IMR-90 (cell line): ENCODE data around the gene DPEP3. TPM values are rescaled to one million over a fixed set of nuclear protein-coding genes. Genes with fewer than 3 reads are reported as not detected.
A peak's percentile ranks its signal among the peaks of the same experiment; 100 is the strongest.

Experiments used
- ATAC-seq: fragments of 200-7000 bp; cut with Tn5 transposase; 2 replicates; pipeline ENCODE4 v1.9.1; 2020; ENCODE audit warnings: low read depth, mild to moderate bottlenecking, moderate library complexity
- BruUV-seq: library from RNA; stranded (reverse); fragments of 400-500 nt; replicated peaks from 2 replicates; lab custom pipeline; 2021; lab: Mats Ljungman, UMichigan
- CTCF ChIA-PET: fragments of 300-600 bp; formaldehyde crosslinking; extraction: SDS; loops from one replicate; lab custom pipeline; 2021; ENCODE audit warnings: antibody characterized with exemption; lab: Yijun Ruan, JAX
- POLR2A ChIA-PET: fragments of 300-600 bp; sonication (Branson Sonifier 250); formaldehyde crosslinking; loops from one replicate; lab custom pipeline; 2022; ENCODE audit warnings: antibody characterized with exemption; ENCODE audit not compliant: unreplicated experiment; lab: Charles Lee
- DNase-seq: peaks from one replicate; pipeline ENCODE4 v3.0.0; 2013
- H2AFZ ChIP-seq: replicated peaks from 2 replicates; pipeline ENCODE3; 2013; ENCODE audit warnings: low read length, mild to moderate bottlenecking; ENCODE audit not compliant: poor library complexity
- H2AK5ac ChIP-seq: 2 replicates; pipeline ENCODE4 v1.6.1; 2013; ENCODE audit warnings: low read depth, low read length, inconsistent platforms
- H2AK9ac ChIP-seq: replicated peaks from 2 replicates; pipeline ENCODE3; 2013; ENCODE audit warnings: mild to moderate bottlenecking, low read depth, low read length, moderate library complexity; ENCODE audit not compliant: poor library complexity
- H2BK120ac ChIP-seq: 2 replicates; pipeline ENCODE4 v1.6.1; 2013; ENCODE audit warnings: low read depth, low read length, inconsistent platforms
- H2BK15ac ChIP-seq: 3 replicates; pipeline ENCODE4 v1.6.1; 2013; ENCODE audit warnings: low read depth, low read length, inconsistent platforms
- H2BK20ac ChIP-seq: 2 replicates; pipeline ENCODE4 v1.6.1; 2013; ENCODE audit warnings: low read depth, mild to moderate bottlenecking, inconsistent platforms, low read length, moderate library complexity
- H2BK5ac ChIP-seq: 2 replicates; pipeline ENCODE4 v1.6.1; 2013; ENCODE audit warnings: mild to moderate bottlenecking, low read depth, low read length, inconsistent platforms; ENCODE audit not compliant: poor library complexity, severe bottlenecking
- H3K14ac ChIP-seq: replicated peaks from 2 replicates; pipeline ENCODE4 v1.6.1; 2013; ENCODE audit warnings: low read depth, low read length, inconsistent platforms
- H3K18ac ChIP-seq: 2 replicates; pipeline ENCODE4 v1.6.1; 2013; ENCODE audit warnings: low read depth, low read length, control low read depth
- H3K23ac ChIP-seq: 2 replicates; pipeline ENCODE4 v1.6.1; 2013; ENCODE audit warnings: low read depth, low read length, inconsistent platforms
- H3K27ac ChIP-seq: 2 replicates; pipeline ENCODE4 v1.5.1; 2013; ENCODE audit warnings: mild to moderate bottlenecking, control low read depth, low read length; ENCODE audit not compliant: insufficient read depth
- H3K27me3 ChIP-seq: 2 replicates; pipeline ENCODE4 v1.6.1; 2013; ENCODE audit warnings: low read length; ENCODE audit not compliant: control insufficient read depth, insufficient read depth
- H3K36me3 ChIP-seq: 2 replicates; pipeline ENCODE4 v1.6.1; 2013; ENCODE audit warnings: low read length, mixed read lengths; ENCODE audit not compliant: control insufficient read depth, insufficient read depth
- H3K4ac ChIP-seq: 2 replicates; pipeline ENCODE4 v1.6.1; 2013; ENCODE audit warnings: low read depth, low read length, inconsistent platforms
- H3K4me1 ChIP-seq: 2 replicates; pipeline ENCODE4 v1.6.1; 2013; ENCODE audit warnings: low read length, mixed read lengths; ENCODE audit not compliant: control insufficient read depth, insufficient read depth
- H3K4me2 ChIP-seq: 2 replicates; pipeline ENCODE4 v1.6.1; 2013; ENCODE audit warnings: low read depth, mild to moderate bottlenecking, control low read depth, low read length, moderate library complexity
- H3K4me3 ChIP-seq: 2 replicates; pipeline ENCODE4 v1.5.1; 2013; ENCODE audit warnings: low read depth, mild to moderate bottlenecking, control low read depth, low read length, moderate library complexity; ENCODE audit not compliant: insufficient read depth
- H3K56ac ChIP-seq: 2 replicates; pipeline ENCODE4 v1.6.1; 2013; ENCODE audit warnings: low read length, inconsistent platforms; ENCODE audit not compliant: insufficient read depth; ENCODE audit errors: extremely low read depth
- H3K79me1 ChIP-seq, 2 experiments: 2 replicates each; pipeline ENCODE4 v1.6.1; 2013; ENCODE audit warnings: low read length in 2 of 2, inconsistent platforms in 1 of 2, low read depth in 1 of 2
- H3K9ac ChIP-seq: 2 replicates; pipeline ENCODE4 v1.6.1; 2013; ENCODE audit warnings: low read depth, low read length, control low read depth
- H3K9me1 ChIP-seq: 2 replicates; pipeline ENCODE4 v1.6.1; 2013; ENCODE audit warnings: low read length, inconsistent platforms; ENCODE audit not compliant: insufficient read depth
- H3K9me3 ChIP-seq: 2 replicates; pipeline ENCODE4 v1.6.1; 2013; ENCODE audit warnings: low read length; ENCODE audit not compliant: control insufficient read depth, insufficient read depth
- H4K20me1 ChIP-seq: 2 replicates; pipeline ENCODE4 v1.6.1; 2013; ENCODE audit warnings: low read length, inconsistent platforms; ENCODE audit not compliant: insufficient read depth
- H4K5ac ChIP-seq: 2 replicates; pipeline ENCODE4 v1.6.1; 2013; ENCODE audit warnings: mild to moderate bottlenecking, low read depth, low read length, control low read depth
- H4K8ac ChIP-seq, 2 experiments: 2 replicates each; pipeline ENCODE4 v1.6.1; 2013; ENCODE audit warnings: low read depth in 2 of 2, low read length in 2 of 2, control low read depth in 1 of 2, inconsistent platforms in 1 of 2
- H4K91ac ChIP-seq: 2 replicates; pipeline ENCODE4 v1.6.1; 2013; ENCODE audit warnings: low read depth, low read length, inconsistent platforms; ENCODE audit not compliant: insufficient read depth
- BHLHE40 ChIP-seq: fragments of 150-350 bp; IDR thresholded peaks from 2 replicates; pipeline ENCODE4 v1.6.1; 2016; ENCODE audit warnings: mild to moderate bottlenecking, low read depth, low read length
- CEBPB ChIP-seq: IDR thresholded peaks from 2 replicates; pipeline ENCODE4 v1.6.1; 2012; ENCODE audit warnings: low read depth, low read length, improper control_type of control experiment
- FOS ChIP-seq: fragments of 150-350 bp; IDR thresholded peaks from 2 replicates; pipeline ENCODE4 v1.6.1; 2016; ENCODE audit warnings: low read depth, low read length
- MAFK ChIP-seq: IDR thresholded peaks from 2 replicates; pipeline ENCODE4 v1.6.1; 2012; ENCODE audit warnings: low read depth, low read length, improper control_type of control experiment
- MAZ ChIP-seq: IDR thresholded peaks from 2 replicates; pipeline ENCODE4 v1.6.1; 2012; ENCODE audit warnings: low read depth, mild to moderate bottlenecking, low read length, improper control_type of control experiment, moderate library complexity, borderline replicate concordance
- MXI1 ChIP-seq: IDR thresholded peaks from 2 replicates; pipeline ENCODE4 v1.6.1; 2012; ENCODE audit warnings: low read depth, mild to moderate bottlenecking, low read length, moderate library complexity, borderline replicate concordance
- NFE2L2 ChIP-seq: fragments of 150-350 bp; IDR thresholded peaks from 2 replicates; pipeline ENCODE4 v1.6.1; 2016; ENCODE audit warnings: low read depth, mild to moderate bottlenecking, low read length
- RAD21 ChIP-seq: IDR thresholded peaks from 2 replicates; pipeline ENCODE4 v1.6.1; 2012; ENCODE audit warnings: low read length, improper control_type of control experiment
- RCOR1 ChIP-seq: IDR thresholded peaks from 2 replicates; pipeline ENCODE4 v1.6.1; 2012; ENCODE audit warnings: mild to moderate bottlenecking, low read length, improper control_type of control experiment; ENCODE audit not compliant: insufficient replicate concordance
- SMC3 ChIP-seq: fragments of 150-350 bp; IDR thresholded peaks from 2 replicates; pipeline ENCODE4 v1.6.1; 2016; ENCODE audit warnings: low read depth, mild to moderate bottlenecking, antibody characterized with exemption, low read length, moderate library complexity
- WGBS, 2 experiments: methylation state at CpG; one replicate each; pipeline versions ENCODE4 v1.1.5 to v1.1.7; 2013; ENCODE audit warnings: missing lambda C conversion rate in 2 of 2; ENCODE audit not compliant: insufficient read length in 1 of 2; ENCODE audit errors: extremely low coverage in 2 of 2; 5-methylcytosine and 5-hydroxymethylcytosine counted together
- dilution Hi-C: fragments of 300-500 bp; cut with HindIII; formaldehyde crosslinking; loops from one replicate; pipeline ENCODE4 v1.14.3; 2018; ENCODE audit warnings: low sequenced_read_pairs; ENCODE audit not compliant: unreplicated experiment
- in situ Hi-C: fragments of 300-500 bp; cut with MboI; formaldehyde crosslinking; loops from 3 replicates; pipeline ENCODE4 v1.14.3; 2019; ENCODE audit warnings: low sequenced_read_pairs, inconsistent platforms, mixed read lengths
- intact Hi-C: fragments of 100-400 bp; cut with micrococcal nuclease; formaldehyde crosslinking; loops from 2 replicates; pipeline ENCODE4 v1.10.0; 2022
- polyA plus RNA-seq, 3 experiments: library from polyadenylated mRNA; depleted of rRNA; stranded (reverse); fragments of >200 nt; gene quantifications; 2 replicates each; pipeline ENCODE4 v1.2.3, GENCODE V29; 2012; ENCODE audit warnings: low replicate concordance in 1 of 3
- total RNA-seq: library from RNA; depleted of rRNA; stranded (reverse); fragments of >200 nt; gene quantifications from 2 replicates; pipeline ENCODE4 v1.2.3, GENCODE V29; 2012
- TF ChIP-seq, protein P1 (sequence below): fragments of 150-350 bp; IDR thresholded peaks from 2 replicates; pipeline ENCODE4 v1.6.1; 2017; ENCODE audit warnings: mild to moderate bottlenecking, antibody characterized with exemption, low read length, low read depth

The DPEP3 gene
- total and polyA plus RNA-seq, 2 of the 4 experiments (the other 2 are of a cell fraction): not detected

DNA sequence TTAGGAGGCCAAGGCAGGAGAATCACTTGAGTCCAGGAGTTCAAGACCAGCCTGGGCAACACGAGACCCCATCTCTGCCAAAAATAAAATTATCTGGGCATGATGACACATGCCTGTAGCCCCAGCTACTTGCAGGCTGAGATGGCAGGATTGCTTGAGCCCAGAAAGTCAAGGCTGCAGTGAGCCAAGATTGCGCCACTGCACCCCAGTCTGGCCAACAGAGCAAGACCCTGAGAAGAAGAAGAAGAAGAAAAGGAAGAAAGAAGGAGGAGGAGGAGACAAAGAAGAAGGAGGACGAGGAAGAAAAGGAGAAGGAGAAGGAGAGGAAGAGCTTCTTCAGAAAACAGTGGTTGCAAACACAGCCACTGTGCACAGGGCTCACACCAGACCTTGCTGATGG lies 8.4 kb upstream of the DPEP3 start:
- POLR2A ChIA-PET: no interaction called here
- H3K4ac ChIP-seq: no peak overlapping the region
- no peak overlapping the region for H3K56ac ChIP-seq
- no peak for ATAC-seq
- H2BK20ac ChIP-seq: no peak overlapping the region
- no peak overlapping the region for H3K27ac ChIP-seq
- H2AFZ ChIP-seq: no peak overlapping the region
- H3K79me1 ChIP-seq: no peaks in the 10 kb centered on the region
- peaks cover 5% of the 10 kb centered on the region; the same call in 1 of the 2 replicates for H3K4me1 ChIP-seq
- intact Hi-C loops: no loop called here
- no peak overlapping the region for H2BK5ac ChIP-seq
- H3K4me2 ChIP-seq: no peak overlapping the region
- no peak for DNase-seq
- no peak overlapping the region for H2BK15ac ChIP-seq
- H3K4me3 ChIP-seq: no peak overlapping the region
- H3K14ac ChIP-seq: no peak overlapping the region
- H2AK5ac ChIP-seq: no peak overlapping the region
- H3K9me3 ChIP-seq: no peaks in the 10 kb centered on the region
- H2AK9ac ChIP-seq: peak overlapping the region; percentile 55
- H3K18ac ChIP-seq: no peak overlapping the region
- WGBS, 2 experiments: 20% methylated on average over 1 of the region's 3 CpGs; no CpG with 5 or more reads in 1 of the 2 experiments
- TF ChIP-seq NFE2L2 (no peak), MXI1 (no peak), MAZ (no peak), BHLHE40 (no peak), MAFK (no peak), RCOR1 (no peak), SMC3 (no peak), RAD21 (no peak), CEBPB (no peak), FOS (no peak)
- TF ChIP-seq, protein P1, sequence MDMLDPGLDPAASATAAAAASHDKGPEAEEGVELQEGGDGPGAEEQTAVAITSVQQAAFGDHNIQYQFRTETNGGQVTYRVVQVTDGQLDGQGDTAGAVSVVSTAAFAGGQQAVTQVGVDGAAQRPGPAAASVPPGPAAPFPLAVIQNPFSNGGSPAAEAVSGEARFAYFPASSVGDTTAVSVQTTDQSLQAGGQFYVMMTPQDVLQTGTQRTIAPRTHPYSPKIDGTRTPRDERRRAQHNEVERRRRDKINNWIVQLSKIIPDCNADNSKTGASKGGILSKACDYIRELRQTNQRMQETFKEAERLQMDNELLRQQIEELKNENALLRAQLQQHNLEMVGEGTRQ: no peak
- BruUV-seq: no TSS peak
- no peak overlapping the region for H3K23ac ChIP-seq
- in situ Hi-C loops: loop anchor here (10.0 kb wide), 1 partner anchor 236 kb away; no protein-coding TSS in a partner anchor
- H3K36me3 ChIP-seq: no peaks in the 10 kb centered on the region
- no peak overlapping the region for H4K5ac ChIP-seq
- CTCF ChIA-PET: no interaction called here
- peaks cover 5% of the 10 kb centered on the region; the same call in 1 of the 2 replicates for H3K27me3 ChIP-seq
- no peak overlapping the region for H3K9ac ChIP-seq
- no peak overlapping the region for H4K91ac ChIP-seq
- dilution Hi-C loops: no loop called here
- no peak overlapping the region for H4K8ac ChIP-seq
- no peaks in the 10 kb centered on the region; the same call in 1 of the 2 replicates for H3K9me1 ChIP-seq
- no peaks in the 10 kb centered on the region; the same call in 1 of the 2 replicates for H4K20me1 ChIP-seq
- no peak overlapping the region for H2BK120ac ChIP-seq
